ENCODE measurements around the gene FRMPD4.

The FRMPD4 gene

DNA sequence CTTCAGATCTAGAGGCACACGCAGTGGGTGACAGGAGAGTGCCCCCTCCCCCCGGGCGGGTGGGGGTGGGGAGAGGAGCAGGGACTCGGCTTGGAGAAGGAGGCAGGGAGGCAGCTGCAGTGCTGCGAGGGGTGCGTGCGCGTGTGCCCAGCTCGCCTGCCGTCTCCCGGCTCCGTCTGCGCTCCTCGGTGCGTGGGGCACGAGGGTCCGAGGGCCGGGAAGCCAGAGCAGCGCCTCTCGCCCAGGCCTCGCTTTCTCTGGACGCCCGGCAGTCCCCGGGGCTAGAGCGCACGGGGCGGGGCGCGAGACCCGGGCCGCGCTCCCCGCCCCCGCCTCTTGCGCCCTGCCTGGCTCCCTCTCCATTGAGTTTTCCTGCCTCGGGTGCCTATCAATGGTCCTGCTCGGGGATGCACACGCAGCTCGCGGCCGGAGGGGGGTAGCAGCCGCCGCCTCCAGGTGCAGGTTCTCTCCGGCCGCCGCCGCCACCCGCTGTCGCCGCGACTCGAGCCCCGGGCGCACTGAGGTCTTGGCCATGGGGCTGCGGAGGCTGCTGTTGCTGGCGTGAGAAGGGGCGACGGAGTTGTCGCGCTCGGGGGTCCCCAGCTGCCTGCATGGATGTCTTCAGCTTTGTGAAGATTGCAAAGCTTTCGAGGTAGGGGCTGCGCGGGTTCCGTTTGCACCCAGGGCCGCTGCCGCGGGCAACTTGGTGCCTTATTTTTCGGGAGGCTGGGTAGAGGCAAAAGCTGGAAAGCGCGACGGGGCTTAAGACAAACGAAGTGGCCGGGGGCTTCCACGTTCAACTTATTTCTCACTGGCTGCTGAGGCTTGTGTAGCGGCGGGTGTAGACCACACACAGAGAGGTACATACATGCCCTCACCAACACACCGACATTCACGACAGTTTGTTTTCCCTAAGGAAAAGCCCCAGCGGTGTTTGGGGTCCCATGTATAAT is at the start of gene FRMPD4:
Gene FRMPD4, plus strand, starts transcription at position 113 of the 953 bp plus-strand sequence. Its CDS starts 499 bp downstream, at position 612.
- Histone ChIP-seq H3K9ac (ENCODE audit: low read depth, low read length) (peak within 1 kb of the TSS; percentile 69), H3K36me3 (ENCODE audit: insufficient read depth, low read length) (no peaks in the 10 kb centered on the region), H3K9me3 (ENCODE audit: control insufficient read depth, insufficient read depth, low read length) (no peaks in the 10 kb centered on the region), H3K4me1 (ENCODE audit: insufficient read depth, low read length) (no peaks in the 10 kb centered on the region; the same call in 1 of the 2 replicates)

DNA sequence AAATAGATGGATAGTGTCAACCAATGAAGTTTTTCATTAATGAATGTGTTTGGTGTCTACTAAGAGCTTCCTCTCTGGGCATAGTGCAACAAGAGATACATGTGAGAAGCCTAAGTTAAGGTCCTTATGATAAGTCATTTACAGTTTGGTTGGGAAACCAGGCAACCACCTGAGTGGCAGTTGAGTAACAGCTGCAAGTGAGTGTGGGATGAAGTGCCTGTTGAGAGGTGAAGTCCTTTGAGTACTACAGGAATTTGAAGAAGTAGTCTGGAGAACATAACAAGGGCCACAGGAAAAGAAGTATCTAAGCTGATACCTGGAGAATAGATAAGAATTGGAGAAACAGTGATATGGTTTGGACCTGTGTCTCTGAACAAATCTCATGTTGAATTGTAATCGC is 48.5 kb upstream of the FRMPD4 start:
- Histone ChIP-seq H3K9ac (ENCODE audit: low read depth, low read length) (no peak overlapping the region), H3K9me3 (ENCODE audit: control insufficient read depth, insufficient read depth, low read length) (no peaks in the 10 kb centered on the region), H3K36me3 (ENCODE audit: insufficient read depth, low read length) (no peaks in the 10 kb centered on the region), H3K4me1 (ENCODE audit: insufficient read depth, low read length) (no peaks in the 10 kb centered on the region)

DNA sequence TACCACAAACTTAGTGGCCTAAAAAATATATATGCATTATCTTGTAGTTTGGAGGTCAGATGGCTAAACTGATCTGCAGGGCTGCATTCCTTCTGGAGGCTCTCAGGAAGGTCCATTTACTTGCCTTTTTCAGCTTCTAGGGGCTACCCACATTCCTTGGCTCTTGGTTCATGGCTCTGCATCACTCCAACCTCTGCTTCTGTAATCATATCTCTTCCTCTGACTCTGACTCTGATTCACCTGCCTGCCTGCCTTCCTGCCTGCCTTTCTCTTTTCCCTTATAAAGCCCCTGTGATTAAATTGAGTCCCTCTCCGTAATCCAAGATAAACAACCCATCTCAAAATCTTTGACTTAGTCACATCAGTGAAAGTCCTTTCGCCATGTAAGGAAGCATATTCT is 25.0 kb upstream of the FRMPD4 start:
- H3K9me3 ChIP-seq (ENCODE audit: control insufficient read depth, insufficient read depth, low read length) = no peaks in the 10 kb centered on the region
- no peak overlapping the region for H3K9ac ChIP-seq (ENCODE audit: low read depth, low read length)
- H3K4me1 ChIP-seq (ENCODE audit: insufficient read depth, low read length) = no peaks in the 10 kb centered on the region
- no peaks in the 10 kb centered on the region for H3K36me3 ChIP-seq (ENCODE audit: insufficient read depth, low read length)

DNA sequence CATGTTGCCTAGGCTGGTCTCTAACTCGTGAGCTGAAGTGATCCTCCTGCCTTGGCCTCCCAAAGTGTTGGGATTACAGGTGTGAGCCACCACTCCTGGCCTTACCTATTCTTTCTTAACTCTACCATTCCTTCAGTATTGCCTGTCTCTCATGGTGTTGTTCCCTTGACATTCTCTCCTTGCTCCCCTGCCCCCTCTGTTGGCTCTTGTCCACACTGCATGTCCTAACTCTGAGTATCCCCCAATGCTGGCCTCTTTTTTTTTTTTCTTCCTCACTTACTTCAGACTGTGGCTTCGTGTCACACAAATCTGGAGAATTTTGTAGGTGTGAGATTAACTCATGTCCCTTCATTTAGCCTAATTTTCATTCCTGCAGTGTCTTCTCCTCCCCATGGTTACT is 22.9 kb upstream of the FRMPD4 start:
- no peak overlapping the region for H3K9ac ChIP-seq (ENCODE audit: low read depth, low read length)
- H3K9me3 ChIP-seq (ENCODE audit: control insufficient read depth, insufficient read depth, low read length) = no peaks in the 10 kb centered on the region
- no peaks in the 10 kb centered on the region for H3K36me3 ChIP-seq (ENCODE audit: insufficient read depth, low read length)
- H3K4me1 ChIP-seq (ENCODE audit: insufficient read depth, low read length) = no peaks in the 10 kb centered on the region

DNA sequence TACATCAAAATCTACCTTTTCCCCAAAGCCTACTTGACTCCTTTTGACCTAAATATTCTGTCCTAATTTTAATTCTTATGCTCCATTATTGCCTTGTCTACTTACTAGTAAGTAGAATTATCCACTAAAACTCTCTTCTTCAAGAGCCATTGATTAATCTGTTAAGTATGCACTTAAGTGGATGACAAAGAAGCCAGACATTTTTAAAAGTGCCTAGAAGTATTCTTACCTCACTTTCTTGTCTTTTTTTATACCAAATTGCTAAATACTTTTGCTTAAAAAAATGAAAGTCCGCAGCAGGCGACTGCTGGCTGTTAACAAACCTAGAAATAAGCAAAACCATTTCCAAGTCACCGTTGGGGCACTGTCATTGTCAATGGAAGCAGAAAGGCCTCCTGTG is 20.1 kb upstream of the FRMPD4 start:
- H3K36me3 ChIP-seq (ENCODE audit: insufficient read depth, low read length) = no peaks in the 10 kb centered on the region

DNA sequence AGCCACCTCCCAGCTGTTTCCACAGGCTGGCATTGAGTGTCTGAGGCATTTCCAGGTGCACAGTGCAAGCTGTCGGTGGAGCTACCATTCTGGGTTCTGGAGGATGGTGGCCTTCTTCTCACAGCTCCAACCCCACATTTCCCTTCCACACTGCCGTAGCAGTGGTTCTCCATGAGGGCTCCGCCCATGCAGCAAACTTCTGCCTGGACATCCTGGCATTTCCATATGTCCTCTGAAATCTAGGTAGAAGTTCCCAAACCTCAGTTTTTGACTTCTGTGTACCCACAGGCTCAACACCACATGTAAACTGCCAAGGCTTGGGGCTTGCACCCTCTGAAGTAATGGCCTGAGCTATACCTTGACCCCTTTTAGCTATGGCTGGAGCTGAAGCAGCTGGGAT is 10.3 kb upstream of the FRMPD4 start:
- no peak overlapping the region for H3K9ac ChIP-seq (ENCODE audit: low read depth, low read length)
- no peaks in the 10 kb centered on the region for H3K36me3 ChIP-seq (ENCODE audit: insufficient read depth, low read length)
- H3K4me1 ChIP-seq (ENCODE audit: insufficient read depth, low read length) = no peaks in the 10 kb centered on the region
- peaks cover 5% of the 10 kb centered on the region for H3K9me3 ChIP-seq (ENCODE audit: control insufficient read depth, insufficient read depth, low read length)

More for the DNA sequence above, 20.1 kb upstream of the FRMPD4 start:
- no peaks in the 10 kb centered on the region for H3K4me1 ChIP-seq (ENCODE audit: insufficient read depth, low read length)
- no peaks in the 10 kb centered on the region for H3K9me3 ChIP-seq (ENCODE audit: control insufficient read depth, insufficient read depth, low read length)
- no peak overlapping the region for H3K9ac ChIP-seq (ENCODE audit: low read depth, low read length)

DNA sequence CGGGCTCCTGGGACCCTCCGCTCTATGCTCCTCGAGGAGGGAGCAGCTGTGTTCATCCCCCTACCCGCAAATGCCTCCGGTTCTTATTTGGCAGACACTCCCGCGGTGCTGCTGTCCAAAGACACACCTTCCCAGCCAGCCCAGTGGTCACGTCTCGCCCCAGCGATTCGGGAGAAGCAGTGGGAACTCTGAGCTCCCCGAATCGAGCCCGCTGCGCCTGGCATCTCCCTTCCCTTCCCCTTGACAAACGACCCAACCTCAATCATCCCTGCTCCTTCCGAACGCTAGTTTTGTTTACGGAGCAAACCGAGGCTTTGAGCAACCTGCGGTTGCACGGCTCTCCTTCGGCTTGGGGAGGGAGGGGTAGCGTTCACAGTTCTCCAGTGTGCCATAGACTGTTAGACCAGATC is 317 bp upstream of the FRMPD4 start:
- no peaks in the 10 kb centered on the region; the same call in 1 of the 2 replicates for H3K4me1 ChIP-seq (ENCODE audit: insufficient read depth, low read length)
- no peaks in the 10 kb centered on the region for H3K9me3 ChIP-seq (ENCODE audit: control insufficient read depth, insufficient read depth, low read length)
- peak overlapping the region; percentile 69 for H3K9ac ChIP-seq (ENCODE audit: low read depth, low read length)
- no peaks in the 10 kb centered on the region for H3K36me3 ChIP-seq (ENCODE audit: insufficient read depth, low read length)

DNA sequence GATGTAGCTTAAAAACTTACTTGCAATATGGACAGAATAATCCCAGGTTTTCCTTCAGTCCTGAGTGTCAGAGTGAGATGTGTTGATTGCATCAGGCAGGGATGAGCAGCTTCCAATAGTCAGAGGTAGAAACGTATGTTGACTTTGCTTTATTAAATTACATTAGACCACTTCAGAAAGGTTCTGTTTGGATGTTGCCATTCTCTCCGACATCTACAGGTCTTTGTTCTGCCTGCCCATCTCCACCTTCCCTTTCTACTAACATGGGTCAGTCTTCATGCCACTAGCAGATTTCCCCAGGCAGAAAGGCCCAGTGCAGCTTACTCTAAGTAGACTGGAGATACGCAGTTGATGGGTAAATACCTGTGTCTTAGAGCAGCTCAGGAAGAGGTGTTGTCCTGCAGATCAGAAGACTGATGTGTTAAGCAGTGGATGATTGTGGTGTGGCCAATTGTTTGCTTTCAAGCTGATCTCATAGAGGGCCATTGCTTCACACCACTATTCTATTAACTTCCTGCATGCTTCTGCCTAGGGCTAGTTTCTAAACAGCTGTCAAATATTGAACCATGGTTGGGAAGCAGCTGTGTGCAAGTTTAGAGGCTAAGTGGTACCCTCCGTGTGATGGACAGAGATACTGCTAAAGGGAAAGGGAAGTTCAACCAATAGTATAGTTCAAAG is 1.8 kb downstream of the FRMPD4 start:
- Histone ChIP-seq H3K9me3 (ENCODE audit: control insufficient read depth, insufficient read depth, low read length) (no peaks in the 10 kb centered on the region), H3K36me3 (ENCODE audit: insufficient read depth, low read length) (no peaks in the 10 kb centered on the region), H3K4me1 (ENCODE audit: insufficient read depth, low read length) (no peaks in the 10 kb centered on the region; the same call in 1 of the 2 replicates), H3K9ac (ENCODE audit: low read depth, low read length) (no peak overlapping the region)

DNA sequence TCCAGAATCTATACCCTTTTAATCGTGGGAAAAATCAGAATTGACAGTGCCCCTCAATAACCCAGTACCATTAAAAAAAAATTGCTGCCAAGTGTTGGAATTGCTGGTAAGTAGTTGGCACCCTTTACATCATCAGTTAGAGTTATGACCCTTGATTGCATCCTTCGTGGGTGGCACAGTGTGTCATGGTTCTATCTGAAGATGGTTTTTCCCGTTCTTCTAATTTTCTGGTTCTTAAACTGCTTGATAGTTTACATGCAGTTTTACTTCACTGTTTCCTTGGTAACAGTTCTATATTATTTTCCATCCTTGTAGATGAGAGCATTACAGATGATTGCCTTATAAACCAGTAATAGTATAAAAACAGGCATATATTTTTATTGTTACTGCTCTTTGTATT is 3.2 kb downstream of the FRMPD4 start:
- Histone ChIP-seq H3K4me1 (ENCODE audit: insufficient read depth, low read length) (no peaks in the 10 kb centered on the region; the same call in 1 of the 2 replicates), H3K9me3 (ENCODE audit: control insufficient read depth, insufficient read depth, low read length) (no peaks in the 10 kb centered on the region), H3K36me3 (ENCODE audit: insufficient read depth, low read length) (no peaks in the 10 kb centered on the region), H3K9ac (ENCODE audit: low read depth, low read length) (no peak overlapping the region)

DNA sequence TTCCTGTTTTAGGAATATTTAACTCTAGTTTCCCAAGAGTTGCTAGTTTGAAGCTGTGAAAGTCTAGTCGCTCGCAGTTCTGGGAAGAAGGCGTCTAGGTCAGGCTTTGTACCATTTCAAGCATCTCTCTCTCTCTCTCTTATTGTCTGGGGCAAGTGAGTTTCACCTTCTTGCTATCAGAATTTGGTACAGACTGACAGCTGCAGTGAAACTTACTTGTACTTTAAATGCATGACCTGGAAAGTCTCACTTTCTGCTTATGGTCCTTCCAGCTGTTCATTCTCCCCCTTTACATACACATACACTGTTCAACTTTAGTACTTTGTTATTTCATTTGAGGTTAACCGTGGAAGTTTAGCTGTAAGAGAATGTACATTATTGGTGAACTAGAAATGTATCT is 4.4 kb downstream of the FRMPD4 start:
- Histone ChIP-seq H3K9ac (ENCODE audit: low read depth, low read length) (no peak overlapping the region), H3K9me3 (ENCODE audit: control insufficient read depth, insufficient read depth, low read length) (no peaks in the 10 kb centered on the region)

DNA sequence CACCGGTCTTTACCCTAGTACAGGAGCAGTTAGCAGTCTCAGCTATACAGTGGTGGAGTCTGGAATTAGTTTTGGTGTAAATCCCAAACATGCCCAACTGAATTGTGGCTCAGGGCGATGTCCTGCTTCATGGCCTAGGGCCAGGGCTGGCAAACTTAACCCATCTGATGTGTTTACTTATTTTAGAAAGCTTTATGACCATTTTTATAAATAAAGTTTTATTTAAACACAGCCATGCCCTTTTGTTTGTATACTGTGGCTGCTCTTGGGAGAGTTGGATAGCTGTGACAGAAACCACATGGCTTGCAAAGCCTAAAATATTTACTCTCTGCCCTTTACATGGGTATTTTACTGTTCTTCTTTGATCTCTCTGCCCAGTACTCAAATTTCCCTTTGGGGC is 7.1 kb downstream of the FRMPD4 start:
- Histone ChIP-seq H3K36me3 (ENCODE audit: insufficient read depth, low read length) (no peaks in the 10 kb centered on the region), H3K4me1 (ENCODE audit: insufficient read depth, low read length) (no peaks in the 10 kb centered on the region), H3K9me3 (ENCODE audit: control insufficient read depth, insufficient read depth, low read length) (no peaks in the 10 kb centered on the region), H3K9ac (ENCODE audit: low read depth, low read length) (no peak overlapping the region)

More for the DNA sequence above, 4.4 kb downstream of the FRMPD4 start:
- no peaks in the 10 kb centered on the region; the same call in 1 of the 2 replicates for H3K4me1 ChIP-seq (ENCODE audit: insufficient read depth, low read length)
- no peaks in the 10 kb centered on the region for H3K36me3 ChIP-seq (ENCODE audit: insufficient read depth, low read length)

DNA sequence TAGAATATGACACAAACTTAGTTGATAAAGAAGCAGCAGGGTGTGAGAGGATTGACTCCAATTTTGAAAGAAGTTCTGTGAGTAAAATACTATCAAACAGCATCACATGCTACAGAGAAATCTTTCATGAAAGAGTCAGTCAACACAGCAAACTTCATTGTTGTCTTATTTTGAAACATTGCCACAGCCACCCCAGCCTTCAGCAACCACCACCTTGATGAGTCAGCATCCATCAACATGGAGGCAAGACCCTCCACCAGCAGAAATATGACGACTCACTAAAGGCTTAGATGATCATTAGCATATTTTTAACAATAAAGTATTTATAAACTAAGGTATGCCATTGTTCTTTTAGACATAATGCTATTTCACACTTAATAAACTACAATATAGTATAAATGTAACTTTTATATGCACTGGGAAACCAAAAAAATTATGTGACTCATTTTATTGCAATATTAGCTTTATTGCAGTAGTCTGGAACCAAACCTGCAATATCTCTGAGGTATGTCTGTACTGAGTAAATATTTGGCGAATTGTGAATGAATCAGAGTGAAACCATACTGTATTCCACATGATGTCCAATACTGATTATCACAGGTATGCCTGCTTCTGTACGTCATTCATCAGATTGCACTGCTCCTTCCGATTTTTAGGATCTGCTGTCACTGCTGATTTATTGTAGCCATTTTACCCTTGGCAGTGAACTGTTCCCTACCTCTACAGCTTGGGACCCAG is 11.6 kb downstream of the FRMPD4 start:
- H3K4me1 ChIP-seq (ENCODE audit: insufficient read depth, low read length) = no peaks in the 10 kb centered on the region
- H3K9me3 ChIP-seq (ENCODE audit: control insufficient read depth, insufficient read depth, low read length) = no peaks in the 10 kb centered on the region
- no peak overlapping the region for H3K9ac ChIP-seq (ENCODE audit: low read depth, low read length)
- no peaks in the 10 kb centered on the region for H3K36me3 ChIP-seq (ENCODE audit: insufficient read depth, low read length)

DNA sequence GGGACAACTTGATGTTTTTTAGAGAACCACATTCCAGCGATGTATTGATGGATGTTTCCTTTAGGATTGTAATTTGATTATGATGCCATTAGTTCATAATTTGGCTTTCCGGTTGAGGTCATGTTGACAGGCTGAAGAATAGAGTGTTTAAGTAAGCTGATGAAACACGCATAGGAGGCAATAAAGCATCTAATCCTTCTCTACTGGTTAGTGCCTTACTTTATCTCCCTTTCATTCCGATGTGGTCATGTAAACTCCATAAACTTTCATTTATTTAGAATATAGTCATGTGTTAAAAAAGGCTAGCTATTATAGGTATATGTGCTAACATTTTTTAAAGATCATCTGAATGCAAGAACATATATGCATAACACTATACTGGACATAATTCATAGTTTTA is 15.0 kb downstream of the FRMPD4 start:
- Histone ChIP-seq H3K36me3 (ENCODE audit: insufficient read depth, low read length) (no peaks in the 10 kb centered on the region), H3K4me1 (ENCODE audit: insufficient read depth, low read length) (no peaks in the 10 kb centered on the region), H3K9me3 (ENCODE audit: control insufficient read depth, insufficient read depth, low read length) (no peaks in the 10 kb centered on the region), H3K9ac (ENCODE audit: low read depth, low read length) (no peak overlapping the region)

DNA sequence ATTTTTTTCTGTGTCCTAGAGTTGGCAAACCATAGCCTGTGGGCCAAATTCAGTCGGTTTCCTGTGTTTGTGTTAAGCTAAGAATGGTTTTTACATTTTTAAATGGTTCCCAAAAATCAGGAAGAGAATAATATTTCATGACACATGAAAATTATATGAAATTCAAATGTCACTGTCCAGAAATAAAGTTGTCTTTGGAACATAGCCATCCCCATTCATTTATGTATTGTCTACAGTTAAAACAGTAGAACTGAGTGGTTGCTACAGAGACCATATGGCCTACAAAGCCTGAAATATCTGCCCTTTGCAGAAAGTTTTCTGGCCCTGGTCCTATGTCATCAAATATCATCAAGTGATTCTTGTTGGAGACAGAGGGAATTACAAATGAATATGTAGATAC is 15.5 kb downstream of the FRMPD4 start:
- Histone ChIP-seq H3K4me1 (ENCODE audit: insufficient read depth, low read length) (no peaks in the 10 kb centered on the region), H3K9me3 (ENCODE audit: control insufficient read depth, insufficient read depth, low read length) (no peaks in the 10 kb centered on the region), H3K36me3 (ENCODE audit: insufficient read depth, low read length) (no peaks in the 10 kb centered on the region), H3K9ac (ENCODE audit: low read depth, low read length) (no peak overlapping the region)

All from ES-I3 (cell line).